KOPT-K1 (cell line): ENCODE results near the gene KRT16.
"Not testable (repeated sequence)": the region's sequence is repeated elsewhere in the genome, so short reads cannot be mapped to it uniquely, and the experiment has no call there.

Experiments
- H3K27ac ChIP-seq: fragments of 200-600 bp; sonication (generic); 2 replicates; pipeline ENCODE4 v1.5.1; 2016; ENCODE audit warnings: antibody characterized with exemption, mild to moderate bottlenecking, low read depth, low read length; ENCODE audit not compliant: poor library complexity, severe bottlenecking
- H3K36me3 ChIP-seq: fragments of 200-600 bp; sonication (generic); 2 replicates; pipeline ENCODE4 v1.5.1; 2017; ENCODE audit warnings: antibody characterized with exemption, mild to moderate bottlenecking, low read length, moderate library complexity; ENCODE audit not compliant: insufficient read depth
- H3K9me3 ChIP-seq: fragments of 200-600 bp; sonication (generic); 2 replicates; pipeline ENCODE4 v1.5.1; 2017; ENCODE audit warnings: antibody characterized with exemption, low read length, mild to moderate bottlenecking; ENCODE audit not compliant: insufficient read depth, poor library complexity, severe bottlenecking

The KRT16 gene

GRCh38 chr17:41651625-41652460 is 39.3 kb upstream of the KRT16 start:
- Histone ChIP-seq H3K36me3 (no peaks in the 10 kb centered on the region), H3K27ac (no peak overlapping the region), H3K9me3 (no peaks in the 10 kb centered on the region)

GRCh38 chr17:41650794-41651624 is 38.4 kb upstream of the KRT16 start:
- no peak overlapping the region for H3K27ac ChIP-seq
- no peaks in the 10 kb centered on the region for H3K36me3 ChIP-seq
- no peaks in the 10 kb centered on the region for H3K9me3 ChIP-seq

GRCh38 chr17:41649923-41650519 is 37.5 kb upstream of the KRT16 start:
- Histone ChIP-seq H3K9me3 (no peaks in the 10 kb centered on the region), H3K36me3 (no peaks in the 10 kb centered on the region), H3K27ac (no peak overlapping the region)

GRCh38 chr17:41648411-41649195 is 36.0 kb upstream of the KRT16 start:
- H3K9me3 ChIP-seq = no peaks in the 10 kb centered on the region
- H3K27ac ChIP-seq = no peak overlapping the region
- no peaks in the 10 kb centered on the region for H3K36me3 ChIP-seq

- Histone ChIP-seq H3K36me3 (no peaks in the 10 kb centered on the region), H3K27ac (no peak overlapping the region), H3K9me3 (no peaks in the 10 kb centered on the region)
Observed at GRCh38 chr17:41647940-41648410, 35.4 kb upstream of the KRT16 start.

GRCh38 chr17:41647038-41647813 is 34.7 kb upstream of the KRT16 start:
- Histone ChIP-seq H3K9me3 (no peaks in the 10 kb centered on the region), H3K36me3 (no peaks in the 10 kb centered on the region), H3K27ac (no peak overlapping the region)

GRCh38 chr17:41642252-41643156 is 29.9 kb upstream of the KRT16 start:
- H3K9me3 ChIP-seq = no peaks in the 10 kb centered on the region
- no peak overlapping the region for H3K27ac ChIP-seq
- H3K36me3 ChIP-seq = no peaks in the 10 kb centered on the region

- H3K27ac ChIP-seq, H3K9me3 ChIP-seq, H3K36me3 ChIP-seq: not testable (repeated sequence)
Observed at GRCh38 chr17:41640596-41640995, 28.0 kb upstream of the KRT16 start.

- Histone ChIP-seq H3K36me3 (no peaks in the 10 kb centered on the region), H3K27ac (no peak overlapping the region), H3K9me3 (no peaks in the 10 kb centered on the region)
Observed at GRCh38 chr17:41639492-41640473, 27.2 kb upstream of the KRT16 start.

GRCh38 chr17:41638941-41639340 is 26.4 kb upstream of the KRT16 start:
- no peaks in the 10 kb centered on the region for H3K36me3 ChIP-seq
- H3K9me3 ChIP-seq = no peaks in the 10 kb centered on the region
- H3K27ac ChIP-seq = no peak overlapping the region

- no peaks in the 10 kb centered on the region for H3K36me3 ChIP-seq
- H3K27ac ChIP-seq = no peak overlapping the region
- no peaks in the 10 kb centered on the region for H3K9me3 ChIP-seq
Observed at GRCh38 chr17:41638194-41638593, 25.6 kb upstream of the KRT16 start.

- Histone ChIP-seq H3K27ac (no peak overlapping the region), H3K36me3 (no peaks in the 10 kb centered on the region), H3K9me3 (no peaks in the 10 kb centered on the region)
Observed at GRCh38 chr17:41636652-41637051, 24.1 kb upstream of the KRT16 start.
